HG03520 (cell line): ENCODE measurements around the gene CHODL.

Experiments
- ATAC-seq: cut with Tn5 transposase; IDR thresholded peaks from one replicate; pipeline ENCODE4 v1.9.1; 2021; ENCODE audit warnings: mild to moderate bottlenecking, moderate library complexity; ENCODE audit not compliant: unreplicated experiment

CHODL gene

GRCh38 chr21:18244671-18245463 lies at the start of gene CHODL:
CHODL (plus strand) TSS chr21:18244833; CDS start chr21:18245224, 391 bp downstream.
- no peak for ATAC-seq

GRCh38 chr21:18204931-18205330 lies 39.7 kb upstream of the CHODL start:
- ATAC-seq: no peak

GRCh38 chr21:18218331-18218730 lies 26.3 kb upstream of the CHODL start:
- ATAC-seq: no peak

- no peak for ATAC-seq
Measured at GRCh38 chr21:18220498-18220897, 24.1 kb upstream of the CHODL start.

GRCh38 chr21:18222346-18222745 lies 22.3 kb upstream of the CHODL start:
- no peak for ATAC-seq

- no peak for ATAC-seq
Measured at GRCh38 chr21:18228060-18228739, 16.4 kb upstream of the CHODL start.

- no peak for ATAC-seq
Measured at GRCh38 chr21:18235545-18235944, 9.1 kb upstream of the CHODL start.

- no peak for ATAC-seq
Measured at GRCh38 chr21:18245464-18245967, 883 bp downstream of the CHODL start.

- ATAC-seq: no peak
Measured at GRCh38 chr21:18248171-18248570, 3.5 kb downstream of the CHODL start.

- ATAC-seq: no peak
Measured at GRCh38 chr21:18249672-18250071, 5.0 kb downstream of the CHODL start.

- no peak for ATAC-seq
Measured at GRCh38 chr21:18251065-18251464, 6.4 kb downstream of the CHODL start.

- ATAC-seq: no peak
Measured at GRCh38 chr21:18252256-18252655, 7.6 kb downstream of the CHODL start.

GRCh38 chr21:18252680-18253079 lies 8.0 kb downstream of the CHODL start:
- no peak for ATAC-seq

GRCh38 chr21:18253221-18253620 lies 8.6 kb downstream of the CHODL start:
- ATAC-seq: no peak

GRCh38 chr21:18253799-18254198 lies 9.2 kb downstream of the CHODL start:
- no peak for ATAC-seq

- no peak for ATAC-seq
Measured at GRCh38 chr21:18265944-18266343, 21.3 kb downstream of the CHODL start.

GRCh38 chr21:18267496-18267895 lies 22.9 kb downstream of the CHODL start:
- ATAC-seq: no peak

- no peak for ATAC-seq
Measured at GRCh38 chr21:18268906-18269305, 24.3 kb downstream of the CHODL start.

GRCh38 chr21:18269856-18270255 lies 25.2 kb downstream of the CHODL start:
- no peak for ATAC-seq

- no peak for ATAC-seq
Measured at GRCh38 chr21:18273400-18273799, 28.8 kb downstream of the CHODL start.

- ATAC-seq: no peak
Measured at GRCh38 chr21:18274370-18274769, 29.7 kb downstream of the CHODL start.

- no peak for ATAC-seq
Measured at GRCh38 chr21:18275781-18276180, 31.1 kb downstream of the CHODL start.
